ENCODE data around the gene COPS6.

COPS6 gene

GRCh38 chr7:100080907-100081534 lies 7.7 kb upstream of the COPS6 start:
- DNase-seq: no peak

GRCh38 chr7:100081535-100082102 lies 7.2 kb upstream of the COPS6 start, which contains the start of gene ZNF3:
Gene ZNF3 (minus strand): TSS chr7:100081723. CDS start chr7:100077357, 4,366 bp downstream.
- peak; percentile 98 for DNase-seq

GRCh38 chr7:100082978-100083377 lies 5.8 kb upstream of the COPS6 start:
- DNase-seq: no peak

GRCh38 chr7:100085515-100085914 lies 3.3 kb upstream of the COPS6 start:
- no peak for DNase-seq

- peak; percentile 97 for DNase-seq
These were observed 1.6 kb upstream of the COPS6 start for GRCh38 chr7:100087055-100087750.

GRCh38 chr7:100088095-100088620 lies 611 bp upstream of the COPS6 start:
- DNase-seq: no peak

- DNase-seq: no peak
These were observed 858 bp downstream of the COPS6 start for GRCh38 chr7:100089458-100090196.

GRCh38 chr7:100090527-100091410 lies 2.0 kb downstream of the COPS6 start:
- no peak for DNase-seq

GRCh38 chr7:100091411-100092181 lies 2.8 kb downstream of the COPS6 start:
- DNase-seq: no peak

GRCh38 chr7:100093054-100093453 lies 4.3 kb downstream of the COPS6 start:
- DNase-seq: no peak

GRCh38 chr7:100093498-100093897 lies 4.7 kb downstream of the COPS6 start:
- no peak for DNase-seq

- DNase-seq: no peak
These were observed 5.2 kb downstream of the COPS6 start for GRCh38 chr7:100093925-100094486.

GRCh38 chr7:100095289-100095688 lies 6.5 kb downstream of the COPS6 start:
- DNase-seq: no peak

GRCh38 chr7:100095704-100096103 lies 6.9 kb downstream of the COPS6 start:
- DNase-seq: no peak

GRCh38 chr7:100098913-100099312 lies 10.1 kb downstream of the COPS6 start:
- no peak for DNase-seq

GRCh38 chr7:100099452-100099851 lies 10.7 kb downstream of the COPS6 start:
- DNase-seq: no peak

GRCh38 chr7:100100420-100101015 lies 11.7 kb downstream of the COPS6 start:
- DNase-seq: peak; percentile 97

GRCh38 chr7:100101016-100101862 lies 12.5 kb downstream of the COPS6 start, which contains the start of the genes AP4M1 and MCM7:
Gene AP4M1 (plus strand): TSS chr7:100101643. CDS start chr7:100101715, 72 bp downstream.
Gene MCM7 (minus strand): TSS chr7:100101397. CDS start chr7:100101294, 103 bp downstream.
- DNase-seq: peak; percentile 100

Measured in NCI-H226 (cell line).